ENCODE data around the gene UFSP2.
A peak's percentile ranks its signal among the peaks of the same experiment; 100 is the strongest.

UFSP2 gene

DNA sequence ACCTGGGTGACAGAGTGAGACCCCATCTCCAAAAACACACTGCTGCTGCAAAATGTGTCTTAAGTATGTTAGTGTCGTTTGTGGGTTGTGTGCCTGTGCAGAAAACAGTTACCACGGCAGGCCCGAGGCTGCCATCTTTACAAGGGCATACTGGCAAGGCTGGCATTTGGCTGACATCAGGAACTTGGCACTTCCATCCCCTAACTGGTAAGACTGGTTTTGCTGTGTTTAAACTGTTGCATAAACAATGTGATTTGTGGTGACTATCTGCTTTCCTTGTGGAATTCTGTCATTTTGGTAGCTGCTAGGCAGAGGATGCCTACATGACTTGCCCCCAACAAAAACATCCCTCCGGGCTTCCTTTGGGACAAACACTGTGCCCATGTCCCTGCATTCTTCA, 42.3 kb downstream of the UFSP2 start:
- TF ChIP-seq, protein P1, sequence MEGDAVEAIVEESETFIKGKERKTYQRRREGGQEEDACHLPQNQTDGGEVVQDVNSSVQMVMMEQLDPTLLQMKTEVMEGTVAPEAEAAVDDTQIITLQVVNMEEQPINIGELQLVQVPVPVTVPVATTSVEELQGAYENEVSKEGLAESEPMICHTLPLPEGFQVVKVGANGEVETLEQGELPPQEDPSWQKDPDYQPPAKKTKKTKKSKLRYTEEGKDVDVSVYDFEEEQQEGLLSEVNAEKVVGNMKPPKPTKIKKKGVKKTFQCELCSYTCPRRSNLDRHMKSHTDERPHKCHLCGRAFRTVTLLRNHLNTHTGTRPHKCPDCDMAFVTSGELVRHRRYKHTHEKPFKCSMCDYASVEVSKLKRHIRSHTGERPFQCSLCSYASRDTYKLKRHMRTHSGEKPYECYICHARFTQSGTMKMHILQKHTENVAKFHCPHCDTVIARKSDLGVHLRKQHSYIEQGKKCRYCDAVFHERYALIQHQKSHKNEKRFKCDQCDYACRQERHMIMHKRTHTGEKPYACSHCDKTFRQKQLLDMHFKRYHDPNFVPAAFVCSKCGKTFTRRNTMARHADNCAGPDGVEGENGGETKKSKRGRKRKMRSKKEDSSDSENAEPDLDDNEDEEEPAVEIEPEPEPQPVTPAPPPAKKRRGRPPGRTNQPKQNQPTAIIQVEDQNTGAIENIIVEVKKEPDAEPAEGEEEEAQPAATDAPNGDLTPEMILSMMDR (conservative IDR thresholded peaks at IDR 0.05), result no peak
- peak overlapping the region; percentile 96 for H3K27ac ChIP-seq

GRCh38 chr4:185382754-185383153, 43.0 kb downstream of the UFSP2 start:
- TF ChIP-seq, protein P1 (conservative IDR thresholded peaks at IDR 0.05), result no peak
- peak overlapping the region; percentile 96 for H3K27ac ChIP-seq

- no peak overlapping the region for H3K27ac ChIP-seq
- TF ChIP-seq, protein P1 (conservative IDR thresholded peaks at IDR 0.05), result no peak
These were observed 44.2 kb downstream of the UFSP2 start for GRCh38 chr4:185381288-185382196.

DNA sequence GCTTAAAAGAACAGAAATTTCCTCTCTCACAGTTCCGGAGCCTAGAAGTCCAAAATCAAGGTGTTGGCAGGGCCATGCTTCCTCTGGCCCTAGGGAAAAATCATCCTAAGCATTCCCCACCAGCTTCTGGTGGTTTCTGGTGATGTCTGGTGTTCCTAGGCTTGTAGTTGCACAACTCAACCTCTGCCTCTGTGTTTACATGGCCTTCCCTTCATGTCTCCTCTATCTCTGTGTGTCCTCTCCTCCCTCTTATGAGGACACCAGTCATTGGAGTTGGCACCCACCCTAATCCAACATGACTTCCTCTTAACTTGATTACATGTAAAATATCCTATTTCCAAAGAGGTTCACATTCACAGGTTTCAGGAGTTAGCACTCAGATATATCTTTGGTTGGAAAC, 45.4 kb downstream of the UFSP2 start:
- TF ChIP-seq, protein P1 (conservative IDR thresholded peaks at IDR 0.05), result no peak
- H3K27ac ChIP-seq, result no peak overlapping the region

DNA sequence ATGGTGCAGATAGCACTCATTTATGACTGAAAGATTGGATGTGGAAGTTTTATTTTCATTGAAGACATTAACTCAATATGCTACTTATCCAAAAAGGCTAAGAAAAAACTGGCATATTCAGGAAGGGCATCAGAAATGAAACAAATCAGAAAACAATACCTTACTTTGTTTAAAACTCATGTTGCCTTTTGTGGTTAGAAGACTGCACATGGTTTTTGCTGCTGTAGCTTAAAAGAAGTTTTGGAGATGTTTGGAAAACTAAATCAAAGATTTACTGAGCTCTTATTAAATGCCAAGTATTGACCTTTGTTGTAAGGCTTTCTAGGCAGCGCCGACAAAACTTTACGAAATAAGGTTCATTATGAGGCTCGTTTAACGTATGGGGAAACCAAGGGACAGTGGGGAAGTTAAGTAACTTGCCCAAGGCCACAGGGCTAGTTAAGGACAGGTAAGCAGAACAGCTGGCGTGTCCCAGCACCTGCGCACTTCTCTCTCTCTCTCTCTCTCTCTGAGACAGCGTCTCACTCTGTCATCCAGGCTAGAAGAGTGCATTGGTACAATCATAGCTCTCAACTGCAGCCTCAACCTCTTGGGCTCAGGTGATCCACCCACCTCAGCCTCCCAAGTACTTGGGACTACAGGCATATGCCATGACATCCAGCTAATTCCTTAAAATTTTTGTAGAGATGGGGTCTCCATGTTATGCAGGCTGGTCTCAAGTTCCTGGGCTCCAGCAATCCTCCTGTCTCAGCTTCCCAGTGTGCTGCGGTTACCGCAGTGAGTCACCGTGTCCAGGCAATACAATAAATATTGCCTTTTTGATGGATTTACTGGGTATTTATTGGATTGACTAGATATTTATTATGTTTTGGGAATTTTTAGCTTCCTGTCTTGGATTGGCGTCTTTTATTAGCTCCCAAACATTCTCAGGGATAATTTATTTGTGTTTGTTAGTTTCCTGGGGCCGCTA, 46.2 kb downstream of the UFSP2 start:
- TF ChIP-seq, protein P1 (conservative IDR thresholded peaks at IDR 0.05), result no peak
- H3K27ac ChIP-seq, result no peak overlapping the region

DNA sequence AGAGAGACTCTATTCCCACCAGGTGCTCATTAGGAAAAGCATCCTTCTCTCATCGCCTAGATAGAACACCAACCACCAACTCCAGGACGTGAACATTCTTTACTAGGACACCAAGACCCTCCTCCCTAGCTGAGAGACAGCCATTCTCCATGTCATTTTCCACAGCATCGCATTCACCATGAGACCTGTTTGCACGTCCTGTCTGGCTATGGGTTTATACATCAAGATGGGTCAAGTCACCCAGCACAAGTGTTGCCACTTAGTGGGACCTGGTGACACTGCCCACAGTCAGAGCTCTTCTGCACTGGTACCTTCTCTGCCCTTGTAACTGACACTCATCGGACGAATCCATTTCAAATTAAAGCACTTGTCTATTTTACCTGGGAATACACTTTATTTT, 47.5 kb downstream of the UFSP2 start:
- TF ChIP-seq, protein P1 (conservative IDR thresholded peaks at IDR 0.05), result no peak
- no peak overlapping the region for H3K27ac ChIP-seq

GRCh38 chr4:185374573-185374972, 51.2 kb downstream of the UFSP2 start:
- no peak overlapping the region for H3K27ac ChIP-seq
- TF ChIP-seq, protein P1 (conservative IDR thresholded peaks at IDR 0.05), result no peak

Measured in VCaP (cell line).